Endodermal cell (in vitro differentiated cells): ENCODE measurements around the gene VIL1. TPM values are rescaled to one million over a fixed set of nuclear protein-coding genes. Genes with fewer than 3 reads are reported as not detected.

ENCODE experiments used
- DNase-seq: peaks from one replicate; pipeline ENCODE4 v3.0.0-alpha.2; 2017
- H3K27ac ChIP-seq: 2 replicates; pipeline ENCODE4 v1.5.1; 2013; ENCODE audit warnings: mild to moderate bottlenecking, low read depth, low read length, moderate library complexity
- H3K27me3 ChIP-seq: 2 replicates; pipeline ENCODE4 v1.6.1; 2013; ENCODE audit warnings: mild to moderate bottlenecking, low read length, moderate library complexity; ENCODE audit not compliant: insufficient read depth, control insufficient read depth, poor library complexity, severe bottlenecking
- H3K36me3 ChIP-seq: 2 replicates; pipeline ENCODE4 v1.7.0; 2013; ENCODE audit warnings: mild to moderate bottlenecking, low read length, moderate library complexity; ENCODE audit not compliant: control insufficient read depth, insufficient read depth
- H3K4me1 ChIP-seq: one replicate; pipeline ENCODE4 v1.7.0; 2013; ENCODE audit warnings: low read length; ENCODE audit not compliant: control insufficient read depth, insufficient read depth
- H3K4me3 ChIP-seq: 2 replicates; pipeline ENCODE4 v1.5.1; 2013; ENCODE audit warnings: mild to moderate bottlenecking, low read length, moderate library complexity
- H3K9ac ChIP-seq: 2 replicates; pipeline ENCODE4 v1.6.1; 2013; ENCODE audit warnings: mild to moderate bottlenecking, low read length, moderate library complexity; ENCODE audit not compliant: poor library complexity, severe bottlenecking; ENCODE audit errors: extremely low read depth
- H3K9me3 ChIP-seq: 2 replicates; pipeline ENCODE4 v1.6.1; 2013; ENCODE audit warnings: mild to moderate bottlenecking, low read length, moderate library complexity; ENCODE audit not compliant: control insufficient read depth
- H3K27ac Mint-ChIP-seq: 2 replicates; pipeline ENCODE4 v1.8.0; 2020; ENCODE audit warnings: mixed read lengths
- H3K27me3 Mint-ChIP-seq: 2 replicates; pipeline ENCODE4 v1.8.0; 2021; ENCODE audit warnings: mild to moderate bottlenecking, mixed read lengths; ENCODE audit not compliant: insufficient read depth
- H3K36me3 Mint-ChIP-seq: 2 replicates; pipeline ENCODE4 v1.8.0; 2020; ENCODE audit warnings: low read depth, mixed read lengths
- H3K4me1 Mint-ChIP-seq: 2 replicates; pipeline ENCODE4 v1.8.0; 2020; ENCODE audit warnings: mixed read lengths
- H3K4me3 Mint-ChIP-seq: 2 replicates; pipeline ENCODE4 v1.8.0; 2020; ENCODE audit warnings: mild to moderate bottlenecking, moderate library complexity, mixed read lengths
- H3K9me3 Mint-ChIP-seq: 2 replicates; pipeline ENCODE4 v1.8.0; 2020; ENCODE audit warnings: mild to moderate bottlenecking, mixed read lengths
- WGBS, 2 experiments: methylation state at CpG; one replicate each; pipeline versions ENCODE4 v1.1.5 to v1.1.7; 2013; ENCODE audit warnings: missing lambda C conversion rate in 2 of 2, mixed read lengths in 1 of 2; ENCODE audit not compliant: insufficient coverage in 1 of 2, insufficient read length in 1 of 2; 5-methylcytosine and 5-hydroxymethylcytosine counted together
- long read RNA-seq, 4 experiments: library from polyadenylated mRNA in 2 of 4; library from RNA in 1 of 4; library from capped mRNA in 1 of 4; stranded (forward) in 3 of 4; unstranded in 1 of 4; transcript quantifications; one replicate each; pipeline ENCODE4 v2.0.0, GENCODE V29; 2020 to 2021; ENCODE audit warnings: inconsistent platforms in 1 of 4
- polyA plus RNA-seq, 2 experiments: library from polyadenylated mRNA; stranded (reverse); fragments of 50-300 nt; gene quantifications; one replicate each; pipeline ENCODE4 v1.2.3, GENCODE V29; 2013
- total RNA-seq, 2 donors: library from RNA; stranded (reverse); fragmentation: NEBNext Ultra II Directional in 1 of 2; extraction: Animal tissue kit (Norgen Biotek cat#: 25700) in 1 of 2; gene quantifications; 2 replicates in 1 of 2; 3 replicates in 1 of 2; pipeline ENCODE4 v1.2.1, GENCODE V29; 2021
- TF ChIP-seq, protein P1 (sequence below): fragments of 200-600 bp; sonication (generic); conservative IDR thresholded peaks from 2 replicates; pipeline ENCODE4 v1.5.0; 2021; ENCODE audit warnings: antibody characterized with exemption, mild to moderate bottlenecking

VIL1 gene
- 10 to 100 TPM; 70.2 to 83.1 TPM for total RNA-seq
- polyA plus RNA-seq (2013, experiment 1 of 2) = 11.8 TPM
- polyA plus RNA-seq (2013, experiment 2 of 2) = 12.1 TPM
- long read RNA-seq, experiment 1, full-length matches to known transcripts = 4 of 30 reads
- long read RNA-seq, experiment 1, partial matches to known transcripts = 18 of 30 reads
- long read RNA-seq, experiment 1, other reads (novel, unspliced or antisense) = 8 of 30 reads
- long read RNA-seq, experiment 2, full-length matches to known transcripts = 61 of 85 reads
- long read RNA-seq, experiment 2, partial matches to known transcripts = 13 of 85 reads
- long read RNA-seq, experiment 2, other reads (novel, unspliced or antisense) = 11 of 85 reads
- long read RNA-seq, experiment 3, full-length matches to known transcripts = 265 of 365 reads
- long read RNA-seq, experiment 3, partial matches to known transcripts = 31 of 365 reads
- long read RNA-seq, experiment 3, other reads (novel, unspliced or antisense) = 69 of 365 reads
- long read RNA-seq, experiment 4, full-length matches to known transcripts = 7 of 37 reads
- long read RNA-seq, experiment 4, partial matches to known transcripts = 22 of 37 reads
- long read RNA-seq, experiment 4, other reads (novel, unspliced or antisense) = 8 of 37 reads

- TF ChIP-seq, protein P1, sequence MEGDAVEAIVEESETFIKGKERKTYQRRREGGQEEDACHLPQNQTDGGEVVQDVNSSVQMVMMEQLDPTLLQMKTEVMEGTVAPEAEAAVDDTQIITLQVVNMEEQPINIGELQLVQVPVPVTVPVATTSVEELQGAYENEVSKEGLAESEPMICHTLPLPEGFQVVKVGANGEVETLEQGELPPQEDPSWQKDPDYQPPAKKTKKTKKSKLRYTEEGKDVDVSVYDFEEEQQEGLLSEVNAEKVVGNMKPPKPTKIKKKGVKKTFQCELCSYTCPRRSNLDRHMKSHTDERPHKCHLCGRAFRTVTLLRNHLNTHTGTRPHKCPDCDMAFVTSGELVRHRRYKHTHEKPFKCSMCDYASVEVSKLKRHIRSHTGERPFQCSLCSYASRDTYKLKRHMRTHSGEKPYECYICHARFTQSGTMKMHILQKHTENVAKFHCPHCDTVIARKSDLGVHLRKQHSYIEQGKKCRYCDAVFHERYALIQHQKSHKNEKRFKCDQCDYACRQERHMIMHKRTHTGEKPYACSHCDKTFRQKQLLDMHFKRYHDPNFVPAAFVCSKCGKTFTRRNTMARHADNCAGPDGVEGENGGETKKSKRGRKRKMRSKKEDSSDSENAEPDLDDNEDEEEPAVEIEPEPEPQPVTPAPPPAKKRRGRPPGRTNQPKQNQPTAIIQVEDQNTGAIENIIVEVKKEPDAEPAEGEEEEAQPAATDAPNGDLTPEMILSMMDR = no peak
- no peak within 1 kb of the TSS for H3K27ac ChIP-seq
- Mint-ChIP-seq H3K9me3 (no peaks in the 10 kb centered on the region), H3K27ac (peak within 1 kb of the TSS; percentile 70), H3K4me3 (peak within 1 kb of the TSS; percentile 50), H3K27me3 (peaks cover 1% of the 10 kb centered on the region), H3K4me1 (peaks cover 11% of the 10 kb centered on the region), H3K36me3 (no peaks in the 10 kb centered on the region)
- H3K4me3 ChIP-seq = peak within 1 kb of the TSS; percentile 61
- H3K9me3 ChIP-seq = no peaks in the 10 kb centered on the region
- no peak within 1 kb of the TSS for H3K9ac ChIP-seq
- H3K27me3 ChIP-seq = no peaks in the 10 kb centered on the region
- H3K36me3 ChIP-seq = no peaks in the 10 kb centered on the region
- WGBS, 2 experiments = 73% methylated on average over 5 to 9 of the region's 9 CpGs
- peaks cover 7% of the 10 kb centered on the region for H3K4me1 ChIP-seq
- peak; percentile 74 for DNase-seq
These were observed at the start of gene VIL1 for GRCh38 chr2:218418717-218419458. TSS of gene VIL1 (plus strand) at chr2:218419123. CDS start at chr2:218423779, 4,656 bp downstream.

- DNase-seq = no peak
- Histone ChIP-seq H3K4me1 (no peaks in the 10 kb centered on the region), H3K36me3 (no peaks in the 10 kb centered on the region), H3K9ac (no peak overlapping the region), H3K27me3 (no peaks in the 10 kb centered on the region), H3K27ac (no peak overlapping the region), H3K9me3 (no peaks in the 10 kb centered on the region), H3K4me3 (no peak overlapping the region)
- TF ChIP-seq, protein P1 = no peak
- Mint-ChIP-seq H3K27ac (no peak overlapping the region), H3K4me1 (no peaks in the 10 kb centered on the region), H3K9me3 (no peaks in the 10 kb centered on the region), H3K36me3 (no peaks in the 10 kb centered on the region), H3K27me3 (peaks cover 9% of the 10 kb centered on the region), H3K4me3 (no peak overlapping the region)
- WGBS, 2 experiments = 85% methylated on average over 2 of the region's 2 CpGs; no CpG with 5 or more reads in 1 of the 2 experiments
These were observed 49.6 kb upstream of the VIL1 start for GRCh38 chr2:218369330-218369729.

DNA sequence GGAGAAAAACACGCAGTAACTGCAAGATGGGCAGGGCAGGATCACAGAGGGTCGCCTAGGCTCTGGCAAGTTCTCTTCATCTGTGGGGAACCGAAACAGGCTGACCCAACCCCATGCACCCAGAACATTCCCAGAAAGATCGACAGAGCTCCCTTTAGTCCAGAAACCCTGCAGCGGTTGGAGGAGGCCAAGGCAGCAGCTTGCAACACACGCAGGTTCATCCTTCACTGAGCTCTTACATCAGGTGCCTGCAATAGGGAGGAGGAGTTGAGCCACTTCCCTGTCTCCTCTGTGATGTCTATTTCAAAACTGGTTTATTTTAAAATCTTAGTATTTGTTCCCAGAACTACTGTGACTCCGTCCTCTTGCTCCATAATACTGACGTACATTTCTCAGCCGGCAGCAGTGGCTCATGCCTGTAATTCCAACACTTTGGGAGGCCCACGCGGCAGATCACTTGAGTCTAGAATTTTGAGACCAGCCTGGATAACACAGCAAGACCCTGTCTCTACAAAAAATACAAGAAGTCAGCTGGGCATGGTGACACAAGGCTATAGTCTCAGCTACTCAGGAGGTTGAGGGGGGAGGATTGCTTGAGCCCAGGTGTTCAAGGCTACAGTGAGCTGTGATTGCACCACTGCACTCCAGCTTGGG is 48.4 kb upstream of the VIL1 start:
- Mint-ChIP-seq H3K27ac (no peak overlapping the region), H3K4me3 (no peak overlapping the region), H3K4me1 (no peaks in the 10 kb centered on the region), H3K9me3 (no peaks in the 10 kb centered on the region), H3K36me3 (no peaks in the 10 kb centered on the region), H3K27me3 (peaks cover 9% of the 10 kb centered on the region)
- Histone ChIP-seq H3K9me3 (no peaks in the 10 kb centered on the region), H3K4me1 (no peaks in the 10 kb centered on the region), H3K27me3 (no peaks in the 10 kb centered on the region), H3K36me3 (no peaks in the 10 kb centered on the region), H3K9ac (no peak overlapping the region), H3K4me3 (no peak overlapping the region), H3K27ac (no peak overlapping the region)
- DNase-seq = no peak
- TF ChIP-seq, protein P1 = no peak
- WGBS, 2 experiments = 92 to 96% methylated on average over 5 to 11 of the region's 11 CpGs
